Lung (tissue), 12 donors: ENCODE data around the gene MICAL2. TPM values are rescaled to one million over a fixed set of nuclear protein-coding genes. Genes with fewer than 3 reads are reported as not detected.

Experiments used
- ATAC-seq: fragments of 200-7000 bp; cut with Tn5 transposase; one replicate; pipeline ENCODE4 v1.9.1; 2020; ENCODE audit warnings: moderate number of reproducible peaks; ENCODE audit not compliant: insufficient read depth, low FRiP score
- DNase-seq, 3 donors: peaks; one replicate each; pipeline ENCODE4 v3.0.0-alpha.2; 2013 to 2017
- H3K27ac ChIP-seq, 2 donors: one replicate each; pipeline ENCODE4 v1.5.1; 2013; ENCODE audit warnings: mild to moderate bottlenecking in 2 of 2, moderate library complexity in 2 of 2, control low read depth in 1 of 2, inconsistent platforms in 1 of 2, low read depth in 1 of 2, low read length in 1 of 2
- H3K27me3 ChIP-seq, 3 donors: one replicate each; pipeline ENCODE4 v1.5.1; 2013; ENCODE audit warnings: low read length in 2 of 3; ENCODE audit not compliant: control insufficient read depth in 3 of 3, insufficient read depth in 3 of 3
- H3K36me3 ChIP-seq, 4 donors: one replicate each; pipeline ENCODE4 v1.5.1; 2013; ENCODE audit warnings: low read length in 4 of 4, mild to moderate bottlenecking in 1 of 4, moderate library complexity in 1 of 4; ENCODE audit not compliant: control insufficient read depth in 4 of 4, insufficient read depth in 4 of 4
- H3K4me1 ChIP-seq, 5 donors: one replicate each; pipeline ENCODE4 v1.5.1; 2013; ENCODE audit warnings: low read length in 5 of 5, mild to moderate bottlenecking in 2 of 5, moderate library complexity in 1 of 5; ENCODE audit not compliant: control insufficient read depth in 5 of 5, insufficient read depth in 5 of 5
- H3K4me3 ChIP-seq: one replicate; pipeline ENCODE4 v1.5.1; 2013; ENCODE audit warnings: mild to moderate bottlenecking, control low read depth, moderate library complexity
- H3K9ac ChIP-seq, 2 donors: one replicate each; pipeline ENCODE4 v1.5.1; 2013; ENCODE audit warnings: low read length in 2 of 2, control low read depth in 1 of 2; ENCODE audit not compliant: insufficient read depth in 1 of 2
- H3K9me3 ChIP-seq, 4 donors: one replicate each; pipeline ENCODE4 v1.5.1; 2013; ENCODE audit warnings: low read length in 3 of 4, mild to moderate bottlenecking in 1 of 4, moderate library complexity in 1 of 4; ENCODE audit not compliant: control insufficient read depth in 4 of 4, insufficient read depth in 3 of 4
- CTCF ChIP-seq: IDR thresholded peaks from 2 replicates; pipeline ENCODE4 v1.5.1; 2012; ENCODE audit warnings: mild to moderate bottlenecking; ENCODE audit errors: control extremely low read depth, extremely low read depth
- WGBS, 2 donors: extraction: QIAGEN DNeasy Blood & Tissue Kit; methylation state at CpG; one replicate each; pipeline ENCODE4 v1.1.7; 2013; 5-methylcytosine and 5-hydroxymethylcytosine counted together
- polyA plus RNA-seq, 2 donors: library from polyadenylated mRNA; stranded (reverse); fragments of 200-250 nt; gene quantifications; one replicate each; pipeline ENCODE4 v1.2.1, GENCODE V29; 2013
- total RNA-seq, 2 donors: library from RNA; depleted of rRNA in 1 of 2; stranded (reverse); fragments of >200 nt in 1 of 2; gene quantifications; one replicate each; pipeline ENCODE4 v1.2.1, GENCODE V29; 2014 to 2021
- donor health status: control.
- donor health status: control.
- donor health status: Bipolar disorder and iron deficiency.
- donor health status: healthy.
- donor health status: DM: yes; HTN: yes; CAD: no.

Gene MICAL2
- total and polyA plus RNA-seq, 4 donors: 38.2 to 218 (median 99.6) TPM

GRCh38 chr11:12079726-12080556 lies 30.4 kb upstream of the MICAL2 start:
- ATAC-seq (peak; percentile 63), DNase-seq (no peak)
- no peaks in the 10 kb centered on the region for H3K27me3 ChIP-seq
- H3K9ac ChIP-seq: no peak overlapping the region
- peaks cover 0 to 2% (median 0%) of the 10 kb centered on the region in 5 donors for H3K4me1 ChIP-seq
- 65 to 82% methylated on average over 13 of the region's 13 CpGs for WGBS, 2 donors
- H3K36me3 ChIP-seq: no peaks in the 10 kb centered on the region
- no peak for TF ChIP-seq CTCF
- H3K27ac ChIP-seq: peak overlapping the region in 1 of 2 donors; percentile 5
- H3K4me3 ChIP-seq: no peak overlapping the region
- no peaks in the 10 kb centered on the region for H3K9me3 ChIP-seq

DNA sequence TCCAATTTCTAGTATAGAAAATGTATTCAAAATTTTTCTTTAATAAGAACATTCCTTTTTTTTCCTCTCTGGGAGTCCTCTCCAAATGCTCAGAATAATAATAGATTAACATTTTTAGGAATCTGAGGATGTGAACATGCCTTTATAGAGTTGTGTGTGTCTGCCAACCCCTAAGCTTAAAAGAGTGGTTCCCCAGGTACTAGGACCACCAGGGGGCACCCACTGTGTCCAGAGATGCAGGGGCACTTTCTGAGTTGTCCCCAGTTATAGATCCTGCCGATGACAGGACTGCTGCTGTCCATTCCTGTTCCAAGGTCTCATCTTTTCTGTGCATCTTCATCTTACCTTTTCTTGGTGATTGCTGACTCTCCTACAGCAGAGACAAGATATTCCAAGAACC lies 27.0 kb upstream of the MICAL2 start:
- 80 to 82% methylated on average over 1 of the region's 1 CpG for WGBS, 2 donors
- no peak for DNase-seq
- TF ChIP-seq CTCF: no peak

GRCh38 chr11:12084256-12084655 lies 26.1 kb upstream of the MICAL2 start:
- no peak overlapping the region for H3K27ac ChIP-seq
- no peak for TF ChIP-seq CTCF
- H3K4me3 ChIP-seq: no peak overlapping the region
- no peak for DNase-seq
- H3K4me1 ChIP-seq: peaks cover 3 to 26% (median 9%) of the 10 kb centered on the region in 5 donors
- no peaks in the 10 kb centered on the region for H3K36me3 ChIP-seq
- H3K9me3 ChIP-seq: no peaks in the 10 kb centered on the region
- no peaks in the 10 kb centered on the region for H3K27me3 ChIP-seq
- no peak overlapping the region for H3K9ac ChIP-seq
- ATAC-seq: no peak

More for the DNA sequence above, 27.0 kb upstream of the MICAL2 start:
- no peak overlapping the region for H3K9ac ChIP-seq
- no peak overlapping the region for H3K27ac ChIP-seq
- no peak overlapping the region for H3K4me3 ChIP-seq
- ATAC-seq: no peak
- no peaks in the 10 kb centered on the region for H3K9me3 ChIP-seq
- no peaks in the 10 kb centered on the region for H3K36me3 ChIP-seq
- peaks cover 3 to 21% (median 9%) of the 10 kb centered on the region in 5 donors for H3K4me1 ChIP-seq
- no peaks in the 10 kb centered on the region for H3K27me3 ChIP-seq
